ENCODE results near the gene PARD3.

- TF ChIP-seq, protein P1, sequence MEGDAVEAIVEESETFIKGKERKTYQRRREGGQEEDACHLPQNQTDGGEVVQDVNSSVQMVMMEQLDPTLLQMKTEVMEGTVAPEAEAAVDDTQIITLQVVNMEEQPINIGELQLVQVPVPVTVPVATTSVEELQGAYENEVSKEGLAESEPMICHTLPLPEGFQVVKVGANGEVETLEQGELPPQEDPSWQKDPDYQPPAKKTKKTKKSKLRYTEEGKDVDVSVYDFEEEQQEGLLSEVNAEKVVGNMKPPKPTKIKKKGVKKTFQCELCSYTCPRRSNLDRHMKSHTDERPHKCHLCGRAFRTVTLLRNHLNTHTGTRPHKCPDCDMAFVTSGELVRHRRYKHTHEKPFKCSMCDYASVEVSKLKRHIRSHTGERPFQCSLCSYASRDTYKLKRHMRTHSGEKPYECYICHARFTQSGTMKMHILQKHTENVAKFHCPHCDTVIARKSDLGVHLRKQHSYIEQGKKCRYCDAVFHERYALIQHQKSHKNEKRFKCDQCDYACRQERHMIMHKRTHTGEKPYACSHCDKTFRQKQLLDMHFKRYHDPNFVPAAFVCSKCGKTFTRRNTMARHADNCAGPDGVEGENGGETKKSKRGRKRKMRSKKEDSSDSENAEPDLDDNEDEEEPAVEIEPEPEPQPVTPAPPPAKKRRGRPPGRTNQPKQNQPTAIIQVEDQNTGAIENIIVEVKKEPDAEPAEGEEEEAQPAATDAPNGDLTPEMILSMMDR (IDR thresholded peaks at IDR 0.05; ENCODE audit: insufficient read depth, low read length, poor library complexity, severe bottlenecking), result no peak
- TF ChIP-seq EZH2phosphoT487 (conservative IDR thresholded peaks at IDR 0.05; ENCODE audit: low read length), result no peak
Measured at GRCh38 chr10:34821587-34822585, 6.8 kb upstream of the PARD3 start.
